Glomerular visceral epithelial cell (primary cell): ENCODE results near the gene DUSP9.
"Not testable (repeated sequence)": the region's sequence is repeated elsewhere in the genome, so short reads cannot be mapped to it uniquely, and the experiment has no call there.

Experiments used
- DNase-seq: peaks from one replicate; pipeline ENCODE4 v3.0.0-alpha.2; 2016; ENCODE audit errors: extremely low spot score

DUSP9 gene

GRCh38 chrX:153671589-153672530 lies 24.9 kb downstream of the DUSP9 start:
- DNase-seq, result no peak

GRCh38 chrX:153672531-153673427 lies 25.8 kb downstream of the DUSP9 start:
- DNase-seq, result no peak

- DNase-seq, result no peak
Observed at GRCh38 chrX:153673428-153674218, 26.6 kb downstream of the DUSP9 start, which contains the start of gene PNCK. TSS of gene PNCK (minus strand) at chrX:153673813. CDS start at chrX:153673076, 737 bp downstream.

GRCh38 chrX:153674219-153674851 lies 27.3 kb downstream of the DUSP9 start:
- no peak for DNase-seq

GRCh38 chrX:153681175-153681574 lies 34.2 kb downstream of the DUSP9 start:
- no peak for DNase-seq

GRCh38 chrX:153683486-153683885 lies 36.5 kb downstream of the DUSP9 start:
- not testable (repeated sequence) for DNase-seq

- no peak for DNase-seq
Observed at GRCh38 chrX:153684467-153685155, 37.6 kb downstream of the DUSP9 start.

GRCh38 chrX:153685156-153685536 lies 38.1 kb downstream of the DUSP9 start:
- no peak for DNase-seq

GRCh38 chrX:153685751-153686696 lies 39.0 kb downstream of the DUSP9 start:
- no peak for DNase-seq

- DNase-seq, result no peak
Observed at GRCh38 chrX:153686711-153687110, 39.7 kb downstream of the DUSP9 start.

GRCh38 chrX:153687121-153688039 lies 40.4 kb downstream of the DUSP9 start, which contains the start of gene SLC6A8:
TSS of gene SLC6A8 (plus strand) at chrX:153687926. CDS start at chrX:153688575, 649 bp downstream.
- peak; percentile 77 for DNase-seq

GRCh38 chrX:153688071-153688470 lies 41.1 kb downstream of the DUSP9 start:
- DNase-seq, result no peak

GRCh38 chrX:153688506-153688905 lies 41.5 kb downstream of the DUSP9 start:
- DNase-seq, result no peak

GRCh38 chrX:153688911-153689590 lies 42.0 kb downstream of the DUSP9 start:
- DNase-seq, result peak; percentile 49

- DNase-seq, result peak; percentile 40
Observed at GRCh38 chrX:153689654-153690465, 42.9 kb downstream of the DUSP9 start.

GRCh38 chrX:153690466-153690865 lies 43.5 kb downstream of the DUSP9 start:
- DNase-seq, result no peak
